ENCODE data around the gene AP1M2.

Gene AP1M2

DNA sequence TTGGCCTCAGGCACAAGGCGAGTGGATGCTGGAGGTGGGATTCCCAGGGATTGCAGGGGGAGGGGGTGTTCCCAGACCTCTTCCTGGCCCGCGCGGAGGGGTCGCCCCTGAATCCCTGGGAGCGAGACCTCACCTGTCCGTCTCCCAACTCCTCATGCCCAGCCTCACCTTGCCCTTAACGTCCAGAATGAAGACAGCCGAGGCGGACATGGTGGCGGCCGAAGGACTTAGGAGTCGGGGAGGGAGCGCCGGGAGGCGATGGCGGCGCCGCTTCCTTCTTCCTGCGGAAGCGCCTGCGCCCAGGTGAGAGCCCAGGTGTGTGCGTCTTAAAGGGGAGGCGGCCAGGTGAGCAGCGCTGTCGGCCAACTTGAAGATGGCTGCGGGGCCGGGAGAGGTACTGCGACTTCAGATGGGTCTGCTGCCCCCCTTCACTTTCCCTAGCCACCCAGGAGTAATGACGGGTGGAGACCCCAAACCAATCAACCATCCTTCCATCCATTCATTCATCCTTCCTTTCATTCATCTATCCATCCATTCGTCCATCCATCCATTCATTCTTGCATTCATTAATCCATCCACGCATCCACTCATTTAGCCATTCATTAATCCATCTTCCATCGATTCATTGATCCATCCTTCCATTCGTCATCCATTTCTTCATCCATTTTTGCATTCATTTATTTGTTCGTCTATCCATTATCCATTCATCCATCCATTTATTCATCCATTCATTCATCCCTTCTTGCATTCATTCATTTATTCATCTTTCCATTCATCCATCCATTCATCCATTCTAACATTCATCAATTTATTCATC lies at the start of gene AP1M2:
Gene AP1M2, minus strand, starts transcription at position 291 of the 817 bp plus-strand sequence. Its CDS starts 81 bp downstream, at position 210.
- DNase-seq, result no peak

DNA sequence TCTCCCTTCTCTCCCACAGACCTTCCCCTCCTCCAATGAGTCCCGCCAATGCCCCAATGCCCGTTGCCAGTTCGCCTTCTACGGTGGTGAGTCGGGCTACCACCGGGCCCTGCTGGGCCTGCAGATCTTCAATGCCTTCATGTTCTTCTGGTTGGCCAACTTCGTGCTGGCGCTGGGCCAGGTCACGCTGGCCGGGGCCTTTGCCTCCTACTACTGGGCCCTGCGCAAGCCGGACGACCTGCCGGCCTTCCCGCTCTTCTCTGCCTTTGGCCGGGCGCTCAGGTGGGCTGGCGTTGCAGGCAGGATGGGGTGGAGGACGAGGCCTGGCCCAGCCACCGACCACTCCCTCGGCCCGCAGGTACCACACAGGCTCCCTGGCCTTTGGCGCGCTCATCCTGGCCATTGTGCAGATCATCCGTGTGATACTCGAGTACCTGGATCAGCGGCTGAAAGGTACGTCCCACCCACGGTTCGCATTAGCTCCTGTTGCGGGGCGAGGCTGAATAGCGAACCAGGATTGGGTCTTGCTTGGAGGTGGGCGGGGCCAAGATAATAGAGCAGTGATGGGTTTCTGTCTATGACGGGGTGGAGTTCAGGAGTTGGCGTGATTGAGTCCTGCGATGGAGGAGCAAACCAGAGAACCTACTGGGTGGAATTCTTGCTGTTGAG lies 49.3 kb upstream of the AP1M2 start:
- no peak for DNase-seq

DNA sequence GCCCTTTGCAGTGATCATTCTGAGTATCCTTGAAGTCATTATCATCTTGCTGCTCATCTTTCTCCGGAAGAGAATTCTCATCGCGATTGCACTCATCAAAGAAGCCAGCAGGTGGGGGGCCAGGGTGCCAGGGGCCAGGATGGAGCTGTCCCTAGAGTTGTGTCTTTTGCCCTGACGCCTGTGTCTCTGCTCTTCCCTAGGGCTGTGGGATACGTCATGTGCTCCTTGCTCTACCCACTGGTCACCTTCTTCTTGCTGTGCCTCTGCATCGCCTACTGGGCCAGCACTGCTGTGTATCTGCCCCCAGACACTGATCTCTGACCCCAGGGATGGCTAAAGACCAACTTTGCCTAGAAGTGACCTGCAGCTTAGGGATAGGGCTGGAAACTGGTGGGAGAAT lies 47.9 kb upstream of the AP1M2 start:
- no peak for DNase-seq

DNA sequence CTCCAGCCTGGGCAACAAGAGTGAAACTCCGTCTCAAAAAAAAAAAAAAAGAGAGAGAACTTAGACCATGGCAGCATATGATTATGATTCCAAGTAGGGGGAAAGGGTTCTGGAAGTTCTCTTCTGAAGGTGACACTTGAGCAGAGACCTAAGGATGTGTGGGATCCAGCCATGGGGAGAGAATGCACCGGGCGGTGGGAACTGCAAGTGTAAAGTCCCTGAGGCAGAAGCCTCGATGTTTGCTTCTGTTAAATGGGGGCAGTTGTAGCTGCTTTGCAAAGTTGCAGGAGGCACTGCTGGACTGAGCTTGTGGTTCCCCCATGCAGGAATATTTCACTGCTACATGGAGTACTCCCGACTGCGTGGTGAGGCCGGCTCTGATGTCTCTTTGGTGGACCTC lies 47.3 kb upstream of the AP1M2 start:
- DNase-seq, result no peak

DNA sequence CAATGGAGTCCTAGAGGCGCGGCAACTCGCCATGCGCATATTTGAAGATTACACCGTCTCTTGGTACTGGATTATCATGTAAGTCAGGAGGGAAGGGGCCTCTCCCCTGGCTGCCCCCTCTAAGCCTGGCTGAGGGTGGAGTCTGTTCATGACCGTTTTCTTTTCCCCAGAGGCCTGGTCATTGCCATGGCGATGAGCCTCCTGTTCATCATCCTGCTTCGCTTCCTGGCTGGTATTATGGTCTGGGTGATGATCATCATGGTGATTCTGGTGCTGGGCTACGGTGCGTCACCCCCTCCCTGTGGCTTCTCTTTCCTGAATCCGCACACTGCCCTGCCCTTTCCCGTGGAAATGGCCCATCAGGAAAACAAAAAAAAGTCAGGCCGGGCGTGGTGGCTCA lies 44.8 kb upstream of the AP1M2 start:
- no peak for DNase-seq

DNA sequence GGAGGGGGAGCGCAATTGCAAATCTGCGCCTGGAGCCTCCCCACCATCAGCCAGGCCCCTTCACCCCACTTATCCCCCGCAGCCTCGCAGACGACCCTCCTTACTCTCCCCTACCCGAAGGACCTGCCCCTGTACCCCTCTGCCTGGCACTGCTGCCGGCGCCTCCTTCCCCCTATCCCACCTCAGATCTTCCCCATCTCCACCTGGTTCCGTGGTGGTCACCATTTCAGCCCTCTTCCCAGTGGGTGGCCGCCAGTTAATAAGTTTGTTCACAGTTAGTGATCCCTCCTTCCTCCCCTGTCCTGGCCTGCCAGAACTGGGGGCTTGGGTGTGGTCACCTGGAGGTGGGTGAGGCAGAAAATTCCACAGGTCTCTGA lies 38.6 kb upstream of the AP1M2 start:
- no peak for DNase-seq

DNA sequence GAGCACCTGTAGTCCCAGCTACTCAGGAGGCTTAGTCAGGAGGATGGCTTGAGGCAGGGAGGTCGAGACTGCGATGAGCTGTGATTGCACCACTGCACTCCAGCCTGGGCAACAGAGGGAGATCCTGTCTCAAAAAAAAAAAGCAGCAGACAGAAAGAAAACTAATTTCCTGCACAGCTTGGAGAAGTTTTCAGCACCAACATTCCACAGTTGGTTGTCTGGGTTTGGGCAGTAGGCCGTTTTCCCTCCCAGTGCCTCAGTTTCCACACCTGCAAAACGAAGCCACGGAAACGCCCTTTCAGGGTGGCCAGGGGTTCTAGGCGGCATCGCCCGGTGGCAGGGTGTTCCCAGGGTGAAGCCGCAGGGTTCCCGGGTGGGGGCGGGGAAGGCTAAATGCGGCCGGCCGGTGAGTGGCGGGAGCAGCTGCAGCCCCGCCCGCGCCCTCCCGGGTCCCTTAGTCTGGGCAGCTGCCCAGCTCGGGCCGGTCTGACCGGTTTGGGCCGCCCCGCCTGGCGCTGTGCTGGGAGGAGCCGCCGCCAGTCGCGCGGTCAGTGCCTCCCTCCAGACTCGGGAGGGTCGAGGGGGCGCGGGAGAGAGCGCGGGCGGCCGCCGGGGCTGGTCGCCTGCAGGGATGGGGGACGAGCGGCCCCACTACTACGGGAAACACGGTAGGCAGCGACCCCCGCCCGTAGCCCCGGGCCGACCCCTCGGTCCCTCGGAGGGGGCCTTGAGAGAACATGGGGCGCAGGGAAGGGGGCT lies 38.1 kb upstream of the AP1M2 start, which contains the start of gene SLC44A2:
Gene SLC44A2, plus strand, starts transcription at position 551 of the 759 bp plus-strand sequence. Its CDS starts 81 bp downstream, at position 632.
- DNase-seq, result no peak

DNA sequence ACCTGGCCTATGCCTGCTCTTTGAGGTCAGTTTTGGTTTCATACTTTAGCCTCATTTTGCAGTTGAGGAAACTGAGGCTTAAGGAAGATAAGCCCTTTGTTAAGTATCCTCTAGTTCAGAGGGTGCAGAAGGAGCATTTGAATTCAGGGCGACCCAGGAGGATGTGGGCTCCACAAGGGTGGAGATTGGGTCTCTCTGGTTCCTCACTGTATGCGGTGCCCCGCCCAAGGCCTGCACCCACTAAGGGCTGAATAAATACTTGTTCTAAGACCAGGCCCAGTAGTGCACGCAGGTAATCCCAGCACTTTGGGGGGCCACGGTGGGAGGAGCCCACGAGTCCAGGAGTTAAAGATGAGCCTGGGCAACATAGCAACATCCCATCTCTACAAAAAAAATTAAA lies 37.5 kb upstream of the AP1M2 start:
- no peak for DNase-seq

DNA sequence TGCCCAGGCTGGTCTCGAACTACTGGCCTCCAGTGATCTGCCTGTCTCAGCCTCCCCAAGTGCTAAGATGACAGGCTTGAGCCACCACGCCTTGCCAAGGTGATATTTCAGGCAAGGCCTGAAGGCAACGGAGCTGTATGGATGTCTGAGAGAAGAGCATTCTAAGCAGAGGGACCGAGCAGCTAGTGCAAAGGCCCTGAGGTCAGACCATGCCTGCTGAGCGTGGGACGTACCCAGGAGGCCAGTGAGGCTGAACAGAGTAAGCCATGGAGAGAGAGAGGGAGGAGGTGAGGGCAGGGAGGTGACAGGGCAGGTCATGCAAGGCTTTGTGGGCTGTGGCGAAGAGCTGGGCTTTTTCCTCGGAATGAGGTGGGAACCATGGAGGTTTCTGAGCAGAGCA lies 34.9 kb upstream of the AP1M2 start:
- DNase-seq, result no peak

DNA sequence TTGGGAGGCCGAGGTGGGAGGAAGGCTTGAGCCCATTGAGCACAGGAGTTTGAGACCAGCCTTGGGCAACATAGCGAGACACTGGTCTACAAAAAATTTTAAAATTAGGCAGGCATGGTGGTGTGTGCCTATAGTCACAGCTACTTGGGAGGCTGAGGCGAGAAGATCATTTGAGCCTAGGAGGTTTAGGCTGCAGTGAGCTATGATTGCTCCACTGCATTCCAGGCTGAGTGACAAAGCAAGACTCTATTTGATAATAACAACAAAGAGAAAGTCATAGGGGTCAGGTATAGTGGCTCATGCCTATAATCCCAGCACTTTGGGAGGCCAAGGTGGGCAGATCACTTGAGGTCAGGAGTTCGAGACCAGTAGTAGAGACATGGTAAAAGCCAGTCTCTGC lies 33.7 kb upstream of the AP1M2 start:
- no peak for DNase-seq

DNA sequence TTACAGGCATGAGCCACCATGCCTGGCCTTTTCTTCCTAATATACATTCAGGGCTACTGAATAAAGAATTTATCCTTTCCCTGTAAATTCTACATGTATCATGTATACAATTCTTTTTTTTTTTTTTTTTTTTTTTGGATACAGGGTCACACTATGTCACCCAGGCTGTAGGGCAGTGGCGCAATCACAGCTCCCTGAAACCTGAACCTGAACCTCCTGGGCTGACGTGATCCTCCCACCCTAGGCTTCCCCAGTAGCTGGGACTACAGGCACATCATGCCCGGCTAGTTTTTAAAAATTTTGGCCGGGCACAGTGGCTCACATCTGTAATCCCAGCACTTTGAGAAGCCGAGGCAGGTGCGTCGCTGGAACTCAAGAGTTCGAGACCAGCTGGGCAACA lies 31.7 kb upstream of the AP1M2 start:
- no peak for DNase-seq

DNA sequence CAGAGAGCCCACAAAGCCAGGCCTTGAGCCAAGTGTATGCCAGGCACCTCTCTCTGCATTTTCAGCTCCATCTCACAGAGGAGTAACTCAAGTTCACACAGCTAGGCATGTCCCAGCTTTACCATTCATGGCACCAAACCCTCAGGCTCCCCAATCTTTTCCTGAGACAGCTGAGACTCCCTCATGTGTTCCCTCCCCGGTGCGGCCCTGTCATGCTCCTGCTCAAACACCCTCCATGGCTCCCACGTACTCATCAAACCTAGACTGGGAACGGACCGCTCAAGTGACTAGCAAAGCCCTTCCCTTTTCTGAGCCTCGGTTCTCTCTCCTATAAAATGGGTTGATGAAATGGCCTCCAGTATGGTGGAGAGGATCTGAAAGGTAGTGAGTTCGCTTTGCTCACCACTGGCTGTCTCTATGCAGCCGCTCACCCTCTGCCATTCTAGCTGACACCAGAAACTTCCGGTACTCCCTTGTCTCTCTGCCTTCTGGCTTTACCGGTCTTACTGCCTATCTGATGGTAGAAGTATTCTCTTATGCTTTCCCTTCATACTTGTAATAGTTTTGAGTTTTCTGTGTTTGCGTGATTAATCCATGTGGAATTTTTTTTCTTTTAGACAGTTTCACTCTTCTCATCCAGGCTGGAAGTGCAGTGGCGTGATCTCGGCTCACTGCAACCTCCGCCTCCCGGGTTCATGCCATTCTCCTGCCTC lies 30.5 kb upstream of the AP1M2 start:
- no peak for DNase-seq

DNA sequence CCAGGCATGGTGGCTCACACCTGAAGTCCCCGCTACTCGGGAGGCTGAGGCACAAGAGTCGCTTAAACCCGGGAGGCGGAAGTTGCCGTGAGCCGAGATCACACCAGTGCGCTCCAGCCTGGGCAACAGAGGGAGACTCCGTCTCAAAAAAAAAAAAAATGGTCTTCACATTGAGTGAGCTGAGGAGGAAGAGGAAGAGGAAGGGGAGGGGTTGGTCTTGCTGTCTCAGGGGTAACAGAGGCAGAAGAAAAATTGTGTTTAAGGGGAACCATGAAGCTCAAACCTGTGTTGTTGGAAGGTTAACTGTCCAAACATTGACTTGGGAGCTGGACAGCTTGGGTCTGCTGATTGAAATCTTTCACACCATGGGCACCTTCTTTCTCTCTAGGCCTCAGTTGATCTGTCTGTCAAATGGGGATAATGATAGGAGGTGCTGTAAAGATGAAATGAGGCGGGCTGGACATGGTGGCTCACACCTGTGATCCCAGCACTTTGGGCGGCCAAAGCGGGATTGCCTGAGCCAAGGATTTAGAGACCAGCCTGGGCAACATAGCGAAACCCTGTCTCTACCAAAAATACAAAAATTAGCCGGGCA lies 28.4 kb upstream of the AP1M2 start:
- no peak for DNase-seq

DNA sequence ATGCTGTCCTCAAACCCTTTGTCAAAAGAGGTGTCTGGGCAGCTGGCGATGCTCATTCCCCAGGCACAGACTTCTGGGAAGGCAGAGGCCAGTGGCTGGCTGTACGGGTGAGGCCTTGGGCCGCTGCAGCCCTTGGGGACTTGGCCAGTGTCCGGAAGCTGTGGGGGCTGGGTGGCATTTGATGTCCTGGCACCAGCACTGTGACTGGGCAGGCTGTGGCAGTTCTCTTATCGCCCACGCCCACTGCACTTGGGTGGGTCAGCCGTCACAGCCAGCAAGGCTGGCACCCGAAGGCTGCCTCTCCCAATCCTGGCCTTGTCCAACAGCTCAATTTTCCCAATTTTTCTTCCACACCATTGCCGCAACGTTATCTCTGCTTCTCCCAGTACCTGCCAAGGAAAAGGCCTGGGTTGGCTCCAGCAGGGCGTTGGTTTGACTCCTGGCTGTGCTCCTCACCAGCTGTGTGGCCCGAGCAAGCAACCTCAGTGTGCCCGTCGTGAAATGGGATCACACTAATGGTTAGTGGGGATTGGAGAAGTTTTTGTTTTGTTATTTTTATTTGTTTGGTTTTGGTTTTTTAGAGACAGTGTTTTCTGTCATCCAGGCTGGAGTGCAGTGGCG lies 25.5 kb upstream of the AP1M2 start:
- no peak for DNase-seq

DNA sequence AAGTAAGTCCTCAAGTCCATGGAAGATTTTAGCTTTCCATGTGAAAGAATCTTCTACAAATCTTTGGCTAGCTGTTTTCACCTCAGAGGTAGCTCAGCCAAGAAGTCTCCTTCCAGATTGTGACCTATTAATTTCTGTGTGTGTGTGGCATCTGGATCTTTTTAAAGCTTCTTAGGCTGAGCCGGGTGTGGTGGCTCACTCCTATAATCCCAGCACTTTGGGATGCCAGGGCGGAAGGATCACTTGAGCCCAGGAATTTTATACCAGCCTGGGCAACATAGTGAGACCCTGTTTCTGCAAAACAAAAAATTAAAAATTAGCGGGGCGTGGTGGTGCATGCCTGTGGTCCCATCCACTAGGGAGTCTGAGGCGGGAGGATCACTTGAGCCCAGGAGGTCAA lies 24.8 kb upstream of the AP1M2 start:
- DNase-seq, result no peak

DNA sequence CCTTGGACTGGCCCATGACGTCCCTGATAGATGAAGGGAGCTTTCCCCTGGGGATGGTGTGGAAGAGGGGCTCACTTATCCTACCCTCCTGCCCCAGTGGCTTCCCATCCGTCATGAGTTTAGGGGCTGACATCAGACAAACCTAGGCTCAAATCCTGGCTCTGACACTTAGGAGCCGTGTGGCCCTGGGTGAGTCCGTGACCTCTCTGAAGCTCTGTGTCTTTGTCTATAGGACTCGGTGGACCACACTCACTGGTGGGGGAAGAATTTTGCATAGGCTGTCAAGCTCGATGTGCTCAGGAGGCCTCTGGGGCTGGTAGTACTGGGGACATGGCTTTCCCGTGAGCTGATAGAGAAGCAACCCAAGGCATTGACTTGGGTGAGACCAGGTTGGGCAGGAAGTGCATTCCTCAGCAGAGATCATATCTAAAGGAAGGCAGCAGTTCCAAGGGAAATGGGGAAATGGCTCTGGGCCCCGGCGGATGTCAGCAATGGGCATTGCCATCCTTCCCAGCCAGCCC lies 17.4 kb upstream of the AP1M2 start:
- peak; percentile 9 for DNase-seq

DNA sequence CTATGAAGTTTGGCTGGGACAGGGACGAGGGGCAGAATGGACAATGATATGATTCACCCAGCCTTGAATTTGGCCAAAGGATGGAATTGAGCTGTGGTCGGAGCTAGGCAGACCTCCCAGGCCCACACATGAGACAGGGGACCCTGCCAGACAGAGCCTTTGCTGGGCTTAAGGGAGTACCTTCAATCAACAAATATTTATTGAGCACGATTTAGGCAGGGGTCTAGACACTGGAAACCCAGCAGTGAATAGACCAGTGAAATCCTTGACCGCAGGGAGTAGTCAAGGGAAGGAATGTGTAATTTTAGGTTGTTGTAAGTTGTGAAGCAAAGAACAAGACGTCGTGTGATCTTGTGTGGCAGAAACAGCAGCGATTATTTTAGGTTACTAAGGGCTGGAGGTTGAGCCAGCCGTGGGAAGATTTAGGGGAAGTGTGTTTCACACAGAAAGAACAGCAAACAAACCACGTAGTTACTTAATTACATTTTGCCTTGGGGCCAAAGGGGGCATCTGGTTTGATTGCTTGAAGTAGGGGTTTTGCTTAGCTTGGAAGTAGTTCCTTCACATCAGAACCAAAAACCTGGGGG lies 16.9 kb upstream of the AP1M2 start:
- peak; percentile 39 for DNase-seq

DNA sequence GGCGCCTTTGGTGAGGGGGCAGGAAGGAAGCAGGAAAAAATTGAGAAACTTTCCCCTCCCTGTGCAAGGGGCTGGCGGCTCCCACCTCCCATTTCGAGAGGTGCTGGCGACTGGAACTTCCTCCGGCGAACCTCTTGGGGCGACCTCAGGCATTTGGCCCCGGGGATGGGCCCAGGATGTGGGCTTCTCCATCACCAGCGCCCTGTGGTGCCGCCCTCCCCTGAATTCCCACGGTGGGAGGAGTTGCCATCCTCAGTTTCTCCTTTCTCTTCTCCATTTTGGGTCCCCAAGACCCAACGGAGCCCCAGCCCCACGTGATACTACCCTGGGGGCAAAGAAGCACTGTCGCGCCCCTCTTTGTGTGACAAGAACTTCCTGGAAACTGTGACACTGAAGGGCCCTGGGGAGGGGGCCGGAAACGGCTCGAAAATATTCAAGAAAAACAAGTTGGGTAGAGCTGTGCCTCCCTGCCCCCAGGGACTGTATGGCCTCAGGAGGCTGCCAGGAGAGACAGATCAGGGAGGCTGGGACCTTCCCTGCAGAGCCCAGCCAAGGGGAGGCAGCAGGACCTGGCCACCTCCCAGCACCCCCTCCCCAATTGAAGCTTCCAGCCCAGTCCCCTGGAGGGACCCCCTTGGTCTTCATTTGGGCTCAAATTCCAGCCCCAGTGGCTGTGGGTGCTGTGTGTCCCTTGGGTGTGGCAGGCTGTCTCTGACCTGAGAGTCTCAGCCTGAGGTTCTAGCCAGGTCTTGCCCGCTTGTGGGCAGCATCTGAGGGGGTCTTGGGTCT lies 16.2 kb upstream of the AP1M2 start:
- peak; percentile 81 for DNase-seq

DNA sequence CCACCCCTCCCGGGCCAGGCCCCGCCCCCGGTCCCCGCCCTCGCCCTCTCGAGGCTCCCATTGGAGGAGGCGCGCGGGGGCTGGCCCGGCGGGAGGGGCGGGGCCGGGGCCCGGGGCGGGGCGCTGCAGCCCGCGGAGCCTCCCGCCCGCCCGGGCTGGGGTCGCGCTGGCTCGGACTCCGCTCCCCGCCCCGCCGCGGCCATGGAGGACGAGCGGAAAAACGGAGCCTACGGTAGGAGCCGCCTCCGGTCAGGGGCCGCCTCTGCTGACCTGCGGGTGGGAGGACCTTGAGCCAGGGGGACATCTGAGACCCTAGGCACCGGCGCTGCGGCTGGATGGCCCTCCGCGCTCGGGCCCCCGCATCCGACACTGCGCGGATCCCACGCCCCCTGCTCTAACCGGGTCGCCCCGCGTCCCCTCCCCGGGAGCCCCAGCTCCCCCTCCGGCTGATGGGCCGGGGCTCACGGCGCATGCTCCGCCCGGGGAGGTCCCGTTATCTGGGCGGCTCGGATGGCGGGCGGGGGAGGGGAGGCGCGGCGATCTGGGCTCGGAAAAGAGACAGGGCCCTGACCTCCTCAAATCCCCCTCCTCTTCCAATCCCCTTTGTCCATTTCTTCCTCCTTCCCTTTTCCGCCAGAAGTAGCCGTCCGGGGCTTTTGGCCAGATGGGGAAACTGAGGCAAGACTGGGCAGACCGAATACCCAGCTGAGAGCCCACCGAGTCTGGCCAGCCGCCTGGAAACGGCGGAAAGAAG lies 15.4 kb upstream of the AP1M2 start:
- DNase-seq, result peak; percentile 91

DNA sequence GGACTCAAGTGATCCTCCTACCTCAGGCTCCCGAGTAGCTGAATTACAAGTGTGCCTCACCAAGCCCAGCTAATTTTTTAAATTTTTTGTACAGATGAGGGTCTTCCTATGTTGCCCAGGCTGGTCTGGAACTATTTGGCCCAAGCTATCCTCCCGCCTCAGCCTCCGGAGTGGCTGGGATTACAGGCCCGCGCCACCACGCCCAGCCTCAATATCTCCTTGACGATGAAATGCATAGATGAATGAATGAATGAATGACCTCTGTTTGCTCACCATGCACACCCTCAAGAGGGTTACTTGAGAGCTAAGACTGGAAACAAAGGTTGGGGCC lies 14.9 kb upstream of the AP1M2 start:
- no peak for DNase-seq
